ENCODE measurements around the gene INTS2.
A peak's percentile ranks its signal among the peaks of the same experiment; 100 is the strongest.
"Not testable (repeated sequence)": the region's sequence is repeated elsewhere in the genome, so short reads cannot be mapped to it uniquely, and the experiment has no call there.

INTS2 gene

GRCh38 chr17:61894310-61894709 is 33.5 kb downstream of the INTS2 start:
- not testable (repeated sequence) for DNase-seq (ENCODE audit: low read depth in 4 of 4, low spot score in 1 of 4)

- not testable (repeated sequence) for DNase-seq (ENCODE audit: low read depth in 4 of 4, low spot score in 1 of 4)
Measured at GRCh38 chr17:61887733-61888132, 40.0 kb downstream of the INTS2 start.

GRCh38 chr17:61885865-61886264 is 41.9 kb downstream of the INTS2 start:
- DNase-seq (ENCODE audit: low read depth in 4 of 4, low spot score in 1 of 4): not testable (repeated sequence)

GRCh38 chr17:61884864-61885263 is 42.9 kb downstream of the INTS2 start:
- no peak for DNase-seq (ENCODE audit: low read depth in 4 of 4, low spot score in 1 of 4)

- no peak for DNase-seq (ENCODE audit: low read depth in 4 of 4, low spot score in 1 of 4)
Measured at GRCh38 chr17:61880589-61881102, 47.1 kb downstream of the INTS2 start.

- DNase-seq (ENCODE audit: low read depth in 4 of 4, low spot score in 1 of 4): no peak
Measured at GRCh38 chr17:61878984-61879612, 48.7 kb downstream of the INTS2 start.

GRCh38 chr17:61878520-61878919 is 49.3 kb downstream of the INTS2 start:
- DNase-seq (ENCODE audit: low read depth in 4 of 4, low spot score in 1 of 4): no peak

- no peak for DNase-seq (ENCODE audit: low read depth in 4 of 4, low spot score in 1 of 4)
Measured at GRCh38 chr17:61877837-61878236, 49.9 kb downstream of the INTS2 start.

- DNase-seq (ENCODE audit: low read depth in 4 of 4, low spot score in 1 of 4): no peak
Measured at GRCh38 chr17:61875804-61876203, 52.0 kb downstream of the INTS2 start.

GRCh38 chr17:61875285-61875684 is 52.5 kb downstream of the INTS2 start:
- no peak for DNase-seq (ENCODE audit: low read depth in 4 of 4, low spot score in 1 of 4)

GRCh38 chr17:61874075-61874474 is 53.7 kb downstream of the INTS2 start:
- no peak for DNase-seq (ENCODE audit: low read depth in 4 of 4, low spot score in 1 of 4)

GRCh38 chr17:61872099-61872498 is 55.7 kb downstream of the INTS2 start:
- no peak for DNase-seq (ENCODE audit: low read depth in 4 of 4, low spot score in 1 of 4)

GRCh38 chr17:61869138-61869537 is 58.6 kb downstream of the INTS2 start:
- no peak for DNase-seq (ENCODE audit: low read depth in 4 of 4, low spot score in 1 of 4)

GRCh38 chr17:61868074-61868473 is 59.7 kb downstream of the INTS2 start:
- no peak for DNase-seq (ENCODE audit: low read depth in 4 of 4, low spot score in 1 of 4)

- no peak for DNase-seq (ENCODE audit: low read depth in 4 of 4, low spot score in 1 of 4)
Measured at GRCh38 chr17:61867033-61867432, 60.7 kb downstream of the INTS2 start.

- no peak for DNase-seq (ENCODE audit: low read depth in 4 of 4, low spot score in 1 of 4)
Measured at GRCh38 chr17:61863801-61864126, 64.0 kb downstream of the INTS2 start.

- DNase-seq (ENCODE audit: low read depth in 4 of 4, low spot score in 1 of 4): peak; percentile 68 to 89 (median 81)
Measured at GRCh38 chr17:61862975-61863800, 64.6 kb downstream of the INTS2 start, which contains the start of gene BRIP1. Gene BRIP1, minus strand, starts transcription at chr17:61863528. Its CDS starts 1,989 bp downstream, at chr17:61861539.

GRCh38 chr17:61862105-61862574 is 65.6 kb downstream of the INTS2 start:
- no peak for DNase-seq (ENCODE audit: low read depth in 4 of 4, low spot score in 1 of 4)

- DNase-seq (ENCODE audit: low read depth in 4 of 4, low spot score in 1 of 4): not testable (repeated sequence)
Measured at GRCh38 chr17:61860397-61860796, 67.4 kb downstream of the INTS2 start.

GRCh38 chr17:61856035-61856434 is 71.7 kb downstream of the INTS2 start:
- DNase-seq (ENCODE audit: low read depth in 4 of 4, low spot score in 1 of 4): no peak

- no peak for DNase-seq (ENCODE audit: low read depth in 4 of 4, low spot score in 1 of 4)
Measured at GRCh38 chr17:61852857-61853256, 74.9 kb downstream of the INTS2 start.

GRCh38 chr17:61849674-61850073 is 78.1 kb downstream of the INTS2 start:
- no peak for DNase-seq (ENCODE audit: low read depth in 4 of 4, low spot score in 1 of 4)
